Measurements from ENCODE around the gene ERICH6. TPM values are rescaled to one million over a fixed set of nuclear protein-coding genes. Genes with fewer than 3 reads are reported as not detected.
A peak's percentile ranks its signal among the peaks of the same experiment; 100 is the strongest.

The ERICH6 gene
- total and polyA plus RNA-seq, 10 of the 15 experiments (the other 5 are each of a cell fraction or from before 2014, with no cell fraction given) = 0.04 to 0.40 (median 0.22) TPM; not detected in 6

GRCh38 chr3:150703756-150704344 is at the start of gene ERICH6 (continued):
- TF ChIP-seq MYB (IDR thresholded peaks at IDR 0.05; ENCODE audit: borderline replicate concordance, low read depth, low read length) (no peak), RCOR1 (conservative IDR thresholded peaks at IDR 0.05; ENCODE audit: low read depth, low read length) (peak; percentile 82; the same call in 1 of the 2 replicates), DPF2 (IDR thresholded peaks at IDR 0.05) (0 out of 2 replicates have a peak, but pooled peaks have one; percentile 10), PBX3 (IDR thresholded peaks at IDR 0.05; ENCODE audit: insufficient replicate concordance, low read depth, low read length) (no peak), CBX5 (IDR thresholded peaks at IDR 0.05; ENCODE audit: low read depth) (0 out of 2 replicates have a peak, but pooled peaks have one; percentile 1), CUX1 (IDR thresholded peaks at IDR 0.05; ENCODE audit: insufficient replicate concordance, low read depth, low read length) (no peak), JUNB (IDR thresholded peaks at IDR 0.05) (no peak), HDGF (IDR thresholded peaks at IDR 0.05) (peak; percentile 93; the same call in 1 of the 2 replicates), ZNF592 (IDR thresholded peaks at IDR 0.05) (no peak), LARP7 (IDR thresholded peaks at IDR 0.05) (no peak), ZNF687 (IDR thresholded peaks at IDR 0.05) (no peak), IKZF2 (IDR thresholded peaks at IDR 0.05) (peak; percentile 68 to 76), MEF2A (IDR thresholded peaks at IDR 0.05; ENCODE audit: insufficient read depth, low read depth, low read length) (no peak), CBX3 (IDR thresholded peaks at IDR 0.05; ENCODE audit: borderline replicate concordance, low read depth) (no peak)
